DMS114 treated with DMSO at 0.1 percent for 48 hours (cell line): ENCODE data around the gene EMP2.
A peak's percentile ranks its signal among the peaks of the same experiment; 100 is the strongest.
"Not testable (repeated sequence)": the region's sequence is repeated elsewhere in the genome, so short reads cannot be mapped to it uniquely, and the experiment has no call there.

Source experiments
- DNase-seq: peaks from one replicate; lab custom pipeline; 2025; ENCODE audit not compliant: unreplicated experiment; lab: John Stamatoyannopoulos, UW

EMP2 gene

GRCh38 chr16:10552998-10553491 is 27.4 kb downstream of the EMP2 start:
- peak; percentile 54 for DNase-seq

- DNase-seq: no peak
Observed at GRCh38 chr16:10552281-10552680, 28.1 kb downstream of the EMP2 start.

GRCh38 chr16:10551881-10552280 is 28.5 kb downstream of the EMP2 start:
- DNase-seq: no peak

- DNase-seq: no peak
Observed at GRCh38 chr16:10548404-10548803, 32.0 kb downstream of the EMP2 start.

GRCh38 chr16:10547708-10548107 is 32.7 kb downstream of the EMP2 start:
- DNase-seq: no peak

- DNase-seq: no peak
Observed at GRCh38 chr16:10543231-10543977, 37.0 kb downstream of the EMP2 start.

GRCh38 chr16:10541366-10541765 is 39.0 kb downstream of the EMP2 start:
- no peak for DNase-seq

GRCh38 chr16:10539793-10540192 is 40.6 kb downstream of the EMP2 start:
- DNase-seq: no peak

- no peak for DNase-seq
Observed at GRCh38 chr16:10539236-10539635, 41.2 kb downstream of the EMP2 start.

- no peak for DNase-seq
Observed at GRCh38 chr16:10538583-10538982, 41.8 kb downstream of the EMP2 start.

GRCh38 chr16:10537946-10538345 is 42.5 kb downstream of the EMP2 start:
- no peak for DNase-seq

- no peak for DNase-seq
Observed at GRCh38 chr16:10536814-10537389, 43.5 kb downstream of the EMP2 start.

GRCh38 chr16:10536328-10536727 is 44.1 kb downstream of the EMP2 start:
- not testable (repeated sequence) for DNase-seq

- DNase-seq: no peak
Observed at GRCh38 chr16:10535461-10535860, 44.9 kb downstream of the EMP2 start.

- no peak for DNase-seq
Observed at GRCh38 chr16:10534748-10535147, 45.6 kb downstream of the EMP2 start.

- not testable (repeated sequence) for DNase-seq
Observed at GRCh38 chr16:10533612-10534011, 46.8 kb downstream of the EMP2 start.

GRCh38 chr16:10531582-10531981 is 48.8 kb downstream of the EMP2 start:
- no peak for DNase-seq

- no peak for DNase-seq
Observed at GRCh38 chr16:10530685-10531084, 49.7 kb downstream of the EMP2 start.

- no peak for DNase-seq
Observed at GRCh38 chr16:10529895-10530669, 50.3 kb downstream of the EMP2 start.

- DNase-seq: no peak
Observed at GRCh38 chr16:10528635-10529034, 51.8 kb downstream of the EMP2 start.

- no peak for DNase-seq
Observed at GRCh38 chr16:10526962-10527361, 53.4 kb downstream of the EMP2 start.
